ENCODE data around the gene TM7SF2.

TM7SF2 gene

GRCh38 chr11:65108469-65109123 lies 3.1 kb upstream of the TM7SF2 start:
- Histone ChIP-seq H3F3A (ENCODE audit: insufficient read depth, low read length) (peaks cover 13% of the 10 kb centered on the region), H3K27ac (ENCODE audit: low read length) (no peak overlapping the region), H3K36me3 (replicated peaks; ENCODE audit: insufficient read depth, low read length) (no peaks in the 10 kb centered on the region), H3K9ac (ENCODE audit: low read length) (no peak overlapping the region), H3K27me3 (replicated peaks; ENCODE audit: insufficient read depth, low read length) (no peaks in the 10 kb centered on the region), H4K20me1 (ENCODE audit: insufficient read depth, low read length) (no peaks in the 10 kb centered on the region), H3K9me2 (replicated peaks; ENCODE audit: insufficient read depth, low read length) (no peaks in the 10 kb centered on the region), H3K4me2 (ENCODE audit: low read depth, low read length) (no peak overlapping the region), H3K79me2 (ENCODE audit: low read length) (peaks cover 28% of the 10 kb centered on the region), H3K4me1 (ENCODE audit: low read length) (peaks cover 18% of the 10 kb centered on the region), H3K4me3 (ENCODE audit: low read length) (no peak overlapping the region), H2AFZ (ENCODE audit: low read length) (no peak overlapping the region), H3K9me3 (replicated peaks; ENCODE audit: insufficient read depth, low read length) (no peaks in the 10 kb centered on the region)
- no peak for TF ChIP-seq EZH2 (optimal IDR thresholded peaks at IDR 0.05; ENCODE audit: low read depth, low read length)
- DNase-seq = no peak

DNA sequence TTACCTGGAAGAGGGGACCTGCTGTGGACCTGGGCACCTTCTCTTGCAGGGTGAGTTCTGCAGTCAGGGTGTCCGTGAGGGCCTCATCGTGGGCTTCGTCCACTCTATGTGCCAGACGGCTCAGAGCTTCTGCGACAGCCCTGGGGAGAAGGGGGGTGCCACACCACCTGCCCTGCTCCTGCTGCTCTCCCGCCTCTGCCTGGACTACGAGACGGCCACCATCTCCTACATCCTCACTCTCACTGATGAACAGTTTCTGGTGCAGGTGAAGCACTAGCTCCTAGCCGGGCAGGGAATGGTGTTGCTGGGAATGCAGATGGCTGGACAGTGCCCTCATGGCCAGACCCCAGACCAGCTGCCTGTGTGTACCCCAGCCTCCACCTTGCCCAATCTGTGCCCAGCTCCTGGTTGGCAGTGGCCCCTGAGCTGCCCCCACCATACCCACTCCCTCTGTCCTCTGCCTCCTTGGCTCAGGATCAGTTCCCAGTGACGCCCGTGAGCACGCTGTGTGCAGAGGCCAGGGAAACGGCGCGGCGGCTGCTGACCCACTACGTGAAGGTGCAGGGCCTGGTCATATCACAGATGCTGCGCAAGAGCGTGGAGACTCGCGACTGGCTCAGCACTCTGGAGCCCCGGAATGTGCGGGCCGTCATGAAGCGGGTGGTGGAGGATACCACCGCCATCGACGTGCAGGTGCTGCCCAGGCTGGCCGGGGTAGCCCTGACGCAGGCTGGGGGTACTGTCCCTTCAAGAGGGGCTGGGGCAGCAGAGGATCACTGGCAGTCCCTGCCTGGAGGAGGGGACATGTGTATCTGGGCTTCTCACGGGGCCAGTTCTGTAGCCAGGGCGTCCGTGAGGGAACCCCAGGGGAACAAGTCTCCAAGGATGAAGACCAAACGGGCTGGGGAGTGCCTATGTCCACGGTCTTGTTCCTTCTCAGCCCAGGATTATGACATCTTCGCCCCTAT lies 2.2 kb upstream of the TM7SF2 start:
- H3K79me2 ChIP-seq (ENCODE audit: low read length) = peaks cover 20% of the 10 kb centered on the region
- H3K27ac ChIP-seq (ENCODE audit: low read length) = no peak overlapping the region
- no peak for TF ChIP-seq EZH2 (optimal IDR thresholded peaks at IDR 0.05; ENCODE audit: low read depth, low read length)
- TF ChIP-seq CTCF (IDR thresholded peaks at IDR 0.05; ENCODE audit: low read length) = no peak
- H2AFZ ChIP-seq (ENCODE audit: low read length) = no peak overlapping the region
- H3K9me2 ChIP-seq (replicated peaks; ENCODE audit: insufficient read depth, low read length) = no peaks in the 10 kb centered on the region
- no peaks in the 10 kb centered on the region for H3K27me3 ChIP-seq (replicated peaks; ENCODE audit: insufficient read depth, low read length)
- H3K4me3 ChIP-seq (ENCODE audit: low read length) = no peak overlapping the region
- H3K9me3 ChIP-seq (replicated peaks; ENCODE audit: insufficient read depth, low read length) = no peaks in the 10 kb centered on the region
- H3K4me2 ChIP-seq (ENCODE audit: low read depth, low read length) = no peak overlapping the region
- no peaks in the 10 kb centered on the region for H3K36me3 ChIP-seq (replicated peaks; ENCODE audit: insufficient read depth, low read length)
- no peaks in the 10 kb centered on the region for H4K20me1 ChIP-seq (ENCODE audit: insufficient read depth, low read length)
- no peak overlapping the region for H3K9ac ChIP-seq (ENCODE audit: low read length)
- no peak for DNase-seq
- peaks cover 18% of the 10 kb centered on the region for H3K4me1 ChIP-seq (ENCODE audit: low read length)
- H3F3A ChIP-seq (ENCODE audit: insufficient read depth, low read length) = peaks cover 13% of the 10 kb centered on the region

DNA sequence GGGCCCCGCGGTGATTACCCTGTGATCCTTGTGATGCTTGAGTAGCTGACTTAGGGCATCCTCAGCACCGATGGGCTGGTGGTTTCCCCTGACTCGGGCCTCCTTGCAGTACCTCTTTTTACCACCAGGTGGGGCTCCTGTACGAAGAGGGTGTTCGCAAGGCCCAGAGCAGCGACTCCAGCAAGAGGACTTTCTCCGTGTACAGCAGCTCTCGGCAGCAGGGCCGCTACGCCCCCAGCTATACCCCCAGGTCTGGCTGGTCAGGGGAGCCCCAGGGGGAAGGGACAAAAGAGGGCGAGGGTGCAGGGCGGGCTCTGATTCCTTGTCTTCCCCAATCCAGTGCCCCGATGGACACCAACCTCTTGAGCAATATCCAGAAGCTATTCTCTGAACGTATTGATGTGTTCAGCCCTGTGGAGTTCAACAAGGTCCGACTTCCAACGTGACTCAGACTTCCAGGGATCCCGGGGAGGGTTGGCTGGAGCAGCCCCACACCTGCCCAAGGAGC lies 1.3 kb upstream of the TM7SF2 start:
- Histone ChIP-seq H3K79me2 (ENCODE audit: low read length) (peaks cover 16% of the 10 kb centered on the region), H3K36me3 (replicated peaks; ENCODE audit: insufficient read depth, low read length) (no peaks in the 10 kb centered on the region), H3K4me3 (ENCODE audit: low read length) (no peak overlapping the region), H4K20me1 (ENCODE audit: insufficient read depth, low read length) (no peaks in the 10 kb centered on the region), H3K9ac (ENCODE audit: low read length) (peak overlapping the region; percentile 15; the same call in 1 of the 2 replicates), H3F3A (ENCODE audit: insufficient read depth, low read length) (peaks cover 13% of the 10 kb centered on the region), H3K4me1 (ENCODE audit: low read length) (peaks cover 18% of the 10 kb centered on the region), H3K9me2 (replicated peaks; ENCODE audit: insufficient read depth, low read length) (no peaks in the 10 kb centered on the region), H2AFZ (ENCODE audit: low read length) (no peak overlapping the region), H3K27me3 (replicated peaks; ENCODE audit: insufficient read depth, low read length) (no peaks in the 10 kb centered on the region), H3K9me3 (replicated peaks; ENCODE audit: insufficient read depth, low read length) (no peaks in the 10 kb centered on the region), H3K4me2 (ENCODE audit: low read depth, low read length) (peak overlapping the region; percentile 54; the same call in 1 of the 2 replicates), H3K27ac (ENCODE audit: low read length) (no peak overlapping the region)
- TF ChIP-seq CTCF (IDR thresholded peaks at IDR 0.05; ENCODE audit: low read length) = peak; percentile 98
- no peak for TF ChIP-seq EZH2phosphoT487 (IDR thresholded peaks at IDR 0.05; ENCODE audit: low read length)
- no peak for TF ChIP-seq EZH2 (optimal IDR thresholded peaks at IDR 0.05; ENCODE audit: low read depth, low read length)
- DNase-seq = peak; percentile 89

Measured in MM.1S (cell line).